GM18498 (cell line): ENCODE measurements around the gene MEAK7.

Experiments used
- ATAC-seq: cut with Tn5 transposase; IDR thresholded peaks from one replicate; pipeline ENCODE4 v1.9.1; 2021; ENCODE audit warnings: mild to moderate bottlenecking, moderate library complexity; ENCODE audit not compliant: unreplicated experiment

Gene MEAK7

DNA sequence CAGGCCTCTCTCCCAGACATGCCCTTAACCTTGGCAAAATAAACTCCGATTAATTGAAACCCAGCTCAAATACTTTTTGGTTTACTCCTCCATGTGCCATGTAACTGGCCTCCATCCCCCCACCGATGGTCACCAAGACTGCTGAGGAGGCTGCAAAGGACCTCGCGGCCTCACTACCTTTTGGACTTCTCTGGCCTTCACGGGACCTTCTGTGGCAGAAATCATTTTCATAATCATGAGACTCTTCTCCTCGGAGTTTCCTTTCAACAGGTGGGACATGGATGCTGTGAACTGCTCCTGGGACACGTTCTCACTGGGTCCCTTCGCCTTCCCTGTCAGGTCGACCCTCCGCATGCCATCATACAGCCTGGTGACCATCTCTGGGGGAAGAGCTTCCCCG lies 9.0 kb downstream of the MEAK7 start:
- no peak for ATAC-seq

- ATAC-seq, result no peak
These were observed 15.3 kb downstream of the MEAK7 start for GRCh38 chr16:84489131-84489530.

DNA sequence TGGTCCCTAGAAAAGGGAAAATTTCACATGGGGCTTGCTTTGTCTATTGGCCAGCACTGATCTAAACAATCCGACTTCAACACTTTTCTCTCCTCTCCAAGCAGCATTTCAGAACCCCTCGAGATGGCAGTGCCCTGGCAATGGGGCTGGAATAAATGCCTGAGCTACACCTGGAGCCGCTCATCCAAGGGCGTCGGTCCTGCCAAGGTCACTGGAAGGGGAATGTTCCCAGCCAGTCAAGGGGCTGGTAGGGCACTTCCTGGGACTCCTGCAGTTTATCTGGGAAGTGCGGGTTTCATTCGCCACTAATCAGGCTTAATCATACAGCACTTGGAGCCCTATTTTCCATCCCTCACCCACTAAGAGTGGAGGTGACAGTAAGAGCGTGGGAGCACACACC lies 17.1 kb downstream of the MEAK7 start:
- ATAC-seq, result no peak

DNA sequence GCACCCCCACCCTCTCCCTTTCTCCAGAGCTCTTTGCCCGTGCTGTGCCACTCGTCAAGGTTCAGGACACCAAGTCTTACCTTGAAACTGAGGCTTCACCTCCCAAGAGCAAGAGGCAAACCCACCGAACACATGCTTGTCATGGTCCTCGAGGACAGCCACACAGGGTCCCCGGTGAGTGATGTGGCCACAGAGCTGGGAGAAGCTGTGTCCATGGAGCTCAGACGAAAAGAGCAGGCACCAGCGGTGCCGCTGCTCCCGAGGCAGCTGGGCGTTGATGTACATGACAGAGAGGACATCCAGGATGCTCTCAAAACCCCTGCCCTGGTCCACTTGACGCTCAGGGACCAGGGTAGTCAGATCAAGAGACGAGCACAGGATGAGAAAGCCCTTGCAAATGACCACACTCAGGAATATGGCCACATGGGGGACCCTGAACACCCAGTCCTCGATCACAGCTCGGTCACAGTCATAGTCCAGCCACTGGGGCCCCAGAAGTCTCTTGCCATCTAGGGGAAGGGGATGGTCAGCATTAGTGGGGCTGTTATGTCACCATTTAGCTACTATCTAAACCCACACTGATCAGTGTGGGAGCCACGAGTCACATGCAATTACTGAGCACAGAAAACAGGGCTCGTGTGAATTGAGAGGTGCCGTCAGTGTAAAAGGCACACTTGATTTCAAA lies 17.8 kb downstream of the MEAK7 start:
- ATAC-seq, result no peak

DNA sequence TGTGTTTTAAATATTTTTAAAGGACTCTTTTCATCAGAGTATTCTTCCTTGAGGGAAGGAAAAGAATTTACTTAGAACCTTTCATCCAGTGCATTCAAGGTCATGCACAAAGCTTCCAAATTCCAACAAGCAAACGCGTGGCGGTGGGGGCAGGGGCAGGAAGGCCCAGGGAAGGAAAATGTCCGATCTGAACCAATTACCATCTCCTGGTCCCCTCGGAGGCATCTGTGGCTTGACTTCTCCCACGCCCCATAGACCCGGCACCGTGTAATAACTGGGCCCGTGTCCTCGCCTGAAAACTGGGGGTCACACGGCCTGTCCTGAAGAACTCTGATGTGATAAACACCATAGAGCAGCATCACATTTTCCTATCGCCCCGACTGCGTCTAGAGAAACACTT lies 18.3 kb downstream of the MEAK7 start:
- ATAC-seq, result no peak

DNA sequence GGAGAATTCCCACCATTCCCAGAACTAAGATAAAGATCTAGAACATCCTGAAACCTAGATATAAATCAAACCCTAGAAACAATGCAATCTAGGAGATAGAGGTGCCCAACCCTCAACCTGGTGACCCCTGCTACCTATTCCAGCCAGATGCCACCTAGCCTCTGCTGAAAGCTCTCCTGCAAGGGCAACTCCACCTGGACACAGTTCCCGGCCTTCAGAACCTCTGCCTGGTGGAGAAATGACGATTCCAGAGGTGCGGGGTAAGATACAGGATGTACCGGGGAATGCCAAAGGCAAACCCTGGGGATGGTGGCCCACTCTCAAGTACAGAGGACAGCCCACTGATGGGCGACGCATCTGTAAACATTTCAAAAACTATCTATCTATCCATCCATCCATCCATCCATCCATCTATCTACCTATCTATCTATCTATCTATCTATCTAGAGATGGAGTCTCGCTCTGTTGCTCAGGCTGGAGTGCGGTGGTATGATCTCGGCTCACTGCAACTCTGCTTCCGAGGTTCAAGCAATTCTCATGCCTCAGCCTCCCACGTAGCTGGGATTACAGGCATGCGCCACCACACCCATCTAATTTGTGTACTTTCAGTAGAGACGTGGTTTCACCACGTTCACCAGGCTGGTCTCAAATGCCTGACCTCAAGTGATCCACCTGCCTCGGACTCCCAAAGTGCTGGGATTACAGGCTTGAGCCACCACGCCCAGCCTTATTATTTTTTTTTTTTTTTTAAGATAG lies 19.0 kb downstream of the MEAK7 start:
- no peak for ATAC-seq

DNA sequence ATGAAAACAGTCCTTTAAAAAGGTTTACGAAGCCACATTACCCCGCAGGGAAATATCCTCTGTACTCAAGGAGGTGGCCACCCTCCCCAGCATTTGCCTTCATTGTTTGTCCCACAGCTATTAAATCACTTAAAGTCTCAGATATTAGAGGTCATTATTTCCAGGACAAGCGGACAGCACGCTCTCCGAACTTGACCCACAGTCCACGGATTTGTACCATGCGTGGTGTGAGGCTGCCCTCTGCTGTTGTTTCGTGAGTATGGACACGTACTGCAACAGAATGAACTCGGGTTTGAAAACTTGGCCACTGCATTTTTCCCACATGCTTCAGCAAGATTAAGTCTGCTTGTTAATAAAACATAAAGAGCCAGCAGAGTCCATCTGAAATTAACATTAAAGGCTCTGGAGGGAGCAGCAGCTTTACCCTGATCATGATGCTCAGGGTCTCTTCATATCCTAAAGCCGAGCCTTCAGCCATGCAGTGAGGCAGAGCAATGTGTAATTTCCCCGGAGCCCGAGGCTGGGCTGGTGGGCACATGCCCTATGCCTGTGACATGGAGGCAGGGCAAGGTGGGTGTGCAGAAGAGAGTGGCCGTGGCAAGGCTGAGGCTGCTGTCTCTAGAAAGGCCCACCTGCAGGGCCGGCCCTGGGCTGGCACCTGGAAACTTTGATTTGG lies 19.7 kb downstream of the MEAK7 start:
- ATAC-seq, result no peak

DNA sequence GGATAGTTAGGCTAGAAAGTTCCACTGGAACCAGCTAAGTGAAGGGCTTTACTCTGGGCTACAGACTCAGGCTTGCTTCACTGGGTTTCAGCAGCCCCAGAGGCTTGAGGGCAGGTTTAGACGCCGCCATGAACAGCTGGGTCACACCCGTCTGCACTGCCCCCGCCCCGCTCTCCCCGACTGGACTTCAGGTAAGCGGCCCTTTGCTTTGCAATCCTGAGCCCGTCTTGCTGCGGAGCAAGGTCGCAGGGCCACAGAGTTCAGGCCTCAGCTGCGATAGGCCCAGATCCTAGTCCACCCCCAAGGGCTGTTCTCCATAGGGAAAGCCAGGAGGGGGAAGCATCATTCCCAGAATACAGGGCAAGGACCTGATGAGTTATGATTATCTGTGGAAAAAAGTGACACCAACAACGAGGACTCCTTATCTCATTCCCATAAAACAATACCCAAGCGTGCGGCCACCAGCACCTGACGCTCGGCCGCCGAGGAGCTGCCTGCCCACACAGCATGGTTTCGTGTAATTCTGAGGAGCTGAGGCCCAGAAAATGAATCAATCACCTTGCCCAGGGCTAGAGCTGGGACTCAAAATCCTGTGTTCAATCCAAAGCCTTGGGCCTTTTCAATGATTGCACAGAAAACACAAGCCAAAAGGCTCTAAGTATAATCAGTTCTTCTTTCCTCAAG lies 20.4 kb downstream of the MEAK7 start:
- no peak for ATAC-seq

- no peak for ATAC-seq
These were observed 21.2 kb downstream of the MEAK7 start for GRCh38 chr16:84482951-84483881.

- no peak for ATAC-seq
These were observed 22.2 kb downstream of the MEAK7 start for GRCh38 chr16:84482001-84482891.

GRCh38 chr16:84481051-84481735 lies 23.3 kb downstream of the MEAK7 start:
- ATAC-seq, result no peak

GRCh38 chr16:84479716-84480450 lies 24.6 kb downstream of the MEAK7 start:
- ATAC-seq, result no peak

DNA sequence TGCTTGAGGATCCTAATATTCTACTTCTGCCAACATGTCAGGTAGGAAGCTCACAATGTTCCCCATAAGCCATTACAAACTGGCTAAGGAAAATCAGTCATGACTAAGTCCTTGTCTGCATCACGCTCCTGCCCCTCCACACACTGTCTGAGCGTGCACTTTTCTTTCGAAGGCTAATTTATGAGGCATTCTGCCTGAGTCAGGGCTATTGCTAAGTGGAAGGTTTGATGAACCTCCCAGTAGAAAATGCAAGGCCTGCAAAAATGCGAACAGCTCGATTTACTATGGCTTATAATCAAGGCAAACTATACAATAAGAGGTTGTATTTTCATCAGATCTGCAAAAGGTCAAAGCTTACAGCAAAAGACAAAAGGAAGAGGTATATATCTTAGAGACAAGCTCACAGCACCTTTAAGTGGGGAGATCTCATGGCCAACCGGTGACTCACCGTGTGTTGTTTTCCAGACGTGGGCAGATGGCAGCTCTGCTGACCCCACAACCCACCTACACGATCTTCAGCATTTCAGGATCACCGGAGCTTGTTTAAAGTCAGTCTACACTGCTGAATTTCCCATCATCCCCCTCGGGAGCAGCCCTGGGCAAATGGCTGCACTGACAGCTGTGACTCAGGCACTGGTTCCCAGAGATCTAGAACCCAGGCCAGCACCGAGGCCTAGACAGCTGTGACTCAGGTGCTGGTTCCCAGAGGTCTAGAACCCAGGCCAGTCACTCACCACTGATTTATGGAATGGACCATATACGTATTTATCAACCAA lies 26.1 kb downstream of the MEAK7 start:
- ATAC-seq, result no peak

DNA sequence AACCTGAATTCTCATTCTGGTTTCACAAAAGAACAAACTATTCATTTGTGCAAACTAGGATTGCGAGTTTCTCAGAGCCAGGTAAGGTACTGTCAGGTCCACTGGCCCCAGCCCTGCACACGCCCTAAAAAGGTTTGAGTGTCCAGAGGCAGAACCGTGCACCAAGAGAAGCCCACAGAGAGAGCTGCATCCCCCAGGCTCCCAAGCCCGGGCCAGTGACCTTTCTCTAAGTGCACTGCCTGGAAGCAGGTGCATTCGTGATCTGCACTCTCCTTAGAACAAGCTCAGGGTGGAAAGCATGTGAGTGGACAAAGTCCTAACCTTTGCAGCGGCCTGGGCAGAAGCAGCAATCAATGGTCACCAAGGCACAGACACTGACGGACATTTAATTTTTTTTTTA lies 26.8 kb downstream of the MEAK7 start:
- no peak for ATAC-seq

DNA sequence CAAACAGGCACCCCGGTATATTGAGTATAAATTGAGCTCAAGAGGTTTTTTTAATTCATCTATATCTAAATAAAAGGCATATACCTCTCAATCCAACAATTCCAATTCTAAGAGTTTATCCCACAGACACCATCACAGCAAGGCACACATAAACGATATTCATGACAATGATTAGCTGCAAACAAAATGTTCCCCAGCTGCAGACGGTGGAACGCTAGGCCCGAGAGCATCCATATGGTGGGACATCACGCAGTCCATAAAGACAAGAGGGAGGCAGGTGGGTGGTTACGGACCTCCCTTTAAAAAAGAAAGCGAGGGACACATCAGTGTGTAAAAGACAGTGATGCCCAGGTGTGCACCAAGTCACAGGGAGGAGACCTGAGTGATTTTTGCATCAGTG lies 28.1 kb downstream of the MEAK7 start:
- ATAC-seq, result no peak

GRCh38 chr16:84475643-84476240 lies 28.7 kb downstream of the MEAK7 start:
- ATAC-seq, result no peak

- ATAC-seq, result no peak
These were observed 32.5 kb downstream of the MEAK7 start for GRCh38 chr16:84471966-84472365.
